Gastrocnemius medialis (tissue), 4 donors: Measurements from ENCODE around the gene PRAMEF2. TPM values are rescaled to one million over a fixed set of nuclear protein-coding genes. Genes with fewer than 3 reads are reported as not detected.
"Not testable (repeated sequence)": the region's sequence is repeated elsewhere in the genome, so short reads cannot be mapped to it uniquely, and the experiment has no call there.

Experiments used
- ATAC-seq, 2 donors: fragments of 150-250 bp; one replicate each; pipeline ENCODE4 v1.9.1; 2016
- DNase-seq, 2 donors: peaks; one replicate each; pipeline ENCODE4 v3.0.0-alpha.2; 2019
- H3K27ac ChIP-seq, 4 donors: fragments of 200-600 bp; sonication (generic); 1 replicate in 1 of 4; 2 replicates in 3 of 4; pipeline ENCODE4 v1.5.1; 2016 to 2018; ENCODE audit warnings: mild to moderate bottlenecking in 2 of 4, moderate library complexity in 1 of 4
- H3K27me3 ChIP-seq, 3 donors: fragments of 200-600 bp; sonication (generic) in 2 of 3; 1 replicate in 1 of 3; 2 replicates in 2 of 3; pipeline versions ENCODE4 v1.5.1 to v1.6.0; 2016 to 2019; ENCODE audit warnings: mild to moderate bottlenecking in 1 of 3, moderate library complexity in 1 of 3
- H3K36me3 ChIP-seq, 2 donors: fragments of 200-600 bp; sonication (generic) in 1 of 2; one replicate each; pipeline ENCODE4 v1.5.1; 2017 to 2018
- H3K4me1 ChIP-seq, 2 donors: fragments of 200-600 bp; sonication (generic) in 1 of 2; one replicate each; pipeline ENCODE4 v1.5.1; 2016 to 2017; ENCODE audit warnings: mild to moderate bottlenecking in 2 of 2
- H3K4me3 ChIP-seq, 4 donors: fragments of 200-600 bp; sonication (generic) in 3 of 4; 1 replicate in 1 of 4; 2 replicates in 3 of 4; pipeline ENCODE4 v1.5.1; 2016 to 2019; ENCODE audit warnings: mild to moderate bottlenecking in 2 of 4
- H3K9me3 ChIP-seq, 3 donors: fragments of 200-600 bp; sonication (generic) in 2 of 3; 1 replicate in 1 of 3; 2 replicates in 2 of 3; pipeline ENCODE4 v1.5.1; 2016 to 2019
- POLR2A ChIP-seq, 2 donors: fragments of 450-650 bp; IDR thresholded peaks; one replicate each; pipeline ENCODE4 v1.6.1; 2017; ENCODE audit warnings: antibody characterized with exemption in 2 of 2, mild to moderate bottlenecking in 2 of 2, moderate library complexity in 2 of 2
- in situ Hi-C, 4 donors: fragments of 200-750 bp; cut with MboI; loops; one replicate each; pipeline versions ENCODE4 v1.15.0 to v1.8.0; 2017; ENCODE audit warnings: low sequenced_read_pairs in 4 of 4
- intact Hi-C: fragments of 100-400 bp; cut with DNase I; formaldehyde crosslinking; loops from one replicate; pipeline ENCODE4 v1.15.1; 2023; ENCODE audit warnings: low total_unique reads
- total RNA-seq, 4 donors: library from RNA; depleted of rRNA; stranded (reverse); fragments of >200 nt; gene quantifications; one replicate each; pipeline versions ENCODE4 v1.1.0 to v1.2.3, GENCODE V29; 2016
- TF ChIP-seq, protein P1 (sequence below), 5 experiments: fragments of 450-650 bp in 3 of 5; fragments of 200-600 bp in 2 of 5; sonication (generic) in 2 of 5; IDR thresholded peaks in 4 of 5; conservative IDR thresholded peaks in 1 of 5; 1 replicate in 4 of 5; 2 replicates in 1 of 5; pipeline ENCODE4 v1.5.1; 2016 to 2019; ENCODE audit warnings: antibody characterized with exemption in 5 of 5, mild to moderate bottlenecking in 3 of 5, moderate library complexity in 3 of 5

Gene PRAMEF2
- total RNA-seq, 4 donors from 2014 or later = not detected

DNA sequence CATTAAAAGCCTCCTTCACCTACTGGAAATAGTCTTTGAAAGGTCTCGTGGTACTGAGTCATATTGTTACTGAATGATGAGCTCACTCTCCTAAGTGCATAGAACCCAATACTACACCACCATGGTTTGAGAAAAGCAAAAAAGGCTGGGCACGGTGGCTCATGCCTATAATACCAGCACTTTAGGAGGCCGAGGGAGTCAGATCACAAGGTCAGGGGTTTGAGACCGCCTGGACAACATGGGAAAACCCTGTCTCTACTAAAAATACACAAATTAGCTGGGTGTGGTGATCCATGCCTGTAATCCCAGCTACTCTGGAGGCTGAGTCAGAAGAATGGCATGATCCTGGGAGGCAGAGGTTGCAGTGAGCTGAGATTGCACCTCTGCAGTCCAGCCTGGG is 5.1 kb upstream of the PRAMEF2 start:
- in situ Hi-C loops = no loop called here
- no peak for ATAC-seq
- H3K27me3 ChIP-seq = no peaks in the 10 kb centered on the region
- intact Hi-C loops = no loop called here
- H3K4me1 ChIP-seq = no peaks in the 10 kb centered on the region
- no peak overlapping the region for H3K27ac ChIP-seq
- H3K9me3 ChIP-seq = no peaks in the 10 kb centered on the region
- TF ChIP-seq POLR2A (IDR thresholded peaks at IDR 0.05) = no peak
- TF ChIP-seq, protein P1, sequence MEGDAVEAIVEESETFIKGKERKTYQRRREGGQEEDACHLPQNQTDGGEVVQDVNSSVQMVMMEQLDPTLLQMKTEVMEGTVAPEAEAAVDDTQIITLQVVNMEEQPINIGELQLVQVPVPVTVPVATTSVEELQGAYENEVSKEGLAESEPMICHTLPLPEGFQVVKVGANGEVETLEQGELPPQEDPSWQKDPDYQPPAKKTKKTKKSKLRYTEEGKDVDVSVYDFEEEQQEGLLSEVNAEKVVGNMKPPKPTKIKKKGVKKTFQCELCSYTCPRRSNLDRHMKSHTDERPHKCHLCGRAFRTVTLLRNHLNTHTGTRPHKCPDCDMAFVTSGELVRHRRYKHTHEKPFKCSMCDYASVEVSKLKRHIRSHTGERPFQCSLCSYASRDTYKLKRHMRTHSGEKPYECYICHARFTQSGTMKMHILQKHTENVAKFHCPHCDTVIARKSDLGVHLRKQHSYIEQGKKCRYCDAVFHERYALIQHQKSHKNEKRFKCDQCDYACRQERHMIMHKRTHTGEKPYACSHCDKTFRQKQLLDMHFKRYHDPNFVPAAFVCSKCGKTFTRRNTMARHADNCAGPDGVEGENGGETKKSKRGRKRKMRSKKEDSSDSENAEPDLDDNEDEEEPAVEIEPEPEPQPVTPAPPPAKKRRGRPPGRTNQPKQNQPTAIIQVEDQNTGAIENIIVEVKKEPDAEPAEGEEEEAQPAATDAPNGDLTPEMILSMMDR (IDR thresholded peaks at IDR 0.05 in 4 of 5, conservative IDR thresholded peaks at IDR 0.05 in 1 of 5) = no peak
- no peak for DNase-seq
- H3K36me3 ChIP-seq = no peaks in the 10 kb centered on the region
- H3K4me3 ChIP-seq = no peak overlapping the region

DNA sequence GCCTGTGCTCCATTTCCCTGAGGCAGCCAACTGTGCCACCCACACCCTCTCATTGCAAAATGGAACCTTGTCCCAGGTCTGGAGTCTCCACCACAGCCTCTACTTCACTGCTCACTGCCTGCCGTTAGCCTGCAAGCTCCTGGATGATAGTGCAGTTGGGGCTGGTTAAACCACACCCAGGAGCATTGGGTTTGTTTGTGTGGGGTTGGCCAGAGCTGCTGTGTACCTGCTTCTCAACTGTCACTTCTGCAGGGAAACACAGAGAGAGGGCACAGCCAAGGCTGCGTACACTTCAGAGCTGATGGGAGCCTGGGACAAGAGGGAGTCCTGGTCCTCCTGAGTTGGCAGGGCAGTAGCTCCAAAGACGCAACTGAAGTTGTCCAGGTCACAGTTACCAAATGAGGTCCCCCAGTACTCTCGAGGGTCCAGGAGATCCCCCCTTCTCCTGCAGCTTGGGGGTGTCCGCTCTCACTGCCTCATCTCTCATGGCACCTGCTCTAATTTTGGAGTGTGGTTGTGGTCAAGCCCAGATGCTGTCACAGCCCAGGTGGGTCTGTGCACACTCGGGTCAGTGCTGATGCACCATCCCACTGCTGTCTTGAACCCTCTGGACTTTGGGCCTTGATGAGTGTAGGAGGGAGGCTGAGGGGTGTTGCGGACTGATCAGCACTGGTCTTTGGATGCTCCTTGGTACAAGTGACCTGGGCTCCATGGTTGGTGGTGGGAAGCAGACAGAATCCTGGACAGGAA is 6.4 kb downstream of the PRAMEF2 start:
- intact Hi-C loops, H3K4me3 ChIP-seq, DNase-seq: not testable (repeated sequence)

DNA sequence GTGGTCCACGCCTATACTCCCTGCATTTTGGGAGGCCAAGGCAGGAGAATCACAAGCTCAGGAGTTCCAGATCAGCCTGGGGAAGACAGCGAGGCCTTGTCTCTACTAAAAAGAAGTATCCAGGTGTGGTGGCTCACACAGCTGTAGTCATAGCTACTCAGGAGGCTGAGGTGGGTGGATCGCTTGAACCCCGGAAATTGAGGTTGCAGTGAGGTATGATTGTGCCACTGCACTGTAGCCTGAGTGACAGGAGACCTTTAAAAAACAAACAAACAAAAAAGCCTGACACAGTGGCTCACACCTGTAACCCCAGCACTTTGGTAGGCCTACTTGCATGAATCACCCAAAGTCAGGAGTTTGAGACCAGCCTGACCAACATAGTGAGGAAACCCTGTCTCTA is 21.6 kb downstream of the PRAMEF2 start:
- ATAC-seq, H3K9me3 ChIP-seq, H3K4me3 ChIP-seq, H3K4me1 ChIP-seq, in situ Hi-C loops, intact Hi-C loops, H3K27ac ChIP-seq, H3K27me3 ChIP-seq, H3K36me3 ChIP-seq, DNase-seq: not testable (repeated sequence)

More for the DNA sequence above, 6.4 kb downstream of the PRAMEF2 start:
- H3K36me3 ChIP-seq, H3K27ac ChIP-seq, ATAC-seq, in situ Hi-C loops, H3K27me3 ChIP-seq, H3K9me3 ChIP-seq, H3K4me1 ChIP-seq: not testable (repeated sequence)

DNA sequence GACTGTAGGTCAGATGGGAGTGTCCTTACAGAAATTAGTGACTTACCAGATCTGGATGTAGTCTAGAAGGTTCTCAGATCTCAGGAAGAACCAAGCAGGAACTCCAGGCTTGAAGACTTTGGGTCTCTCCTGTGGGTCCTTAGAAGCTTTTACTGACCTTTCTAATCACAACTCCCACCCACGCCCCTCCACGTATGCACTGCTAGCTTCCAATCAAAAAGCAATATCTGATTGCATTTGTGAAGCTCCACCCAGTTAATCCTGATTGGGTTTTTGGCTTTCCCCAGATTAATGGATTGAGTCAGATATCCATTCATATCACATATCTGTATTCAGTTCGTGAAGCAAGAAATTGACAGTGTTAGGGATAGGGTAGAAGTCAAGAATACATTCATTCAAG is 29.2 kb downstream of the PRAMEF2 start, which contains the start of gene PRAMEF4:
PRAMEF4 (minus strand) TSS at position 101 of the 400 bp plus-strand sequence. CDS start 2,807 bp downstream, outside the sequence.
- H3K9me3 ChIP-seq, intact Hi-C loops, H3K4me1 ChIP-seq, DNase-seq, H3K36me3 ChIP-seq, ATAC-seq, in situ Hi-C loops, H3K27me3 ChIP-seq, H3K4me3 ChIP-seq, H3K27ac ChIP-seq: not testable (repeated sequence)

DNA sequence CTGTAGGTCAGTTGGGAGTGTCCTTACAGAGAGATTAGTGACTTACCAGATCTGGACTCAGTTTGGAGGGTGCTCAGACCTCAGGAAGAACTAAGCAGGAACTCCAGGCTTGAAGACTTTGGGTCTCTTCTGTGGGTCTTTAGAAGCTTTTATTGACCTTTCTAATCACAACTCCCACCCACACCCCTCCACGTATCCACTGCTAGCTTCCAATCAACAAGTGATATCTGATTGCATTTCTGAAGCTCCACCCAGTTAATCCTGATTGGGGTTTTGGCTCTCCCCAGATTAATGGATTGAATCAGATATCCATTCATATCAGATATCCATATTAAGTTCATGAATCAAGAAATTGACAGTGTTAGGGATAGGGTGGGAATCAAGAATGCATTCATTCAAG is 41.3 kb downstream of the PRAMEF2 start, which contains the start of gene PRAMEF10:
PRAMEF10 (minus strand) TSS at position 101 of the 400 bp plus-strand sequence. CDS start 2,423 bp downstream, outside the sequence.
- H3K27me3 ChIP-seq, H3K4me1 ChIP-seq, H3K4me3 ChIP-seq, ATAC-seq, DNase-seq, H3K9me3 ChIP-seq, H3K27ac ChIP-seq, in situ Hi-C loops, H3K36me3 ChIP-seq, intact Hi-C loops: not testable (repeated sequence)

DNA sequence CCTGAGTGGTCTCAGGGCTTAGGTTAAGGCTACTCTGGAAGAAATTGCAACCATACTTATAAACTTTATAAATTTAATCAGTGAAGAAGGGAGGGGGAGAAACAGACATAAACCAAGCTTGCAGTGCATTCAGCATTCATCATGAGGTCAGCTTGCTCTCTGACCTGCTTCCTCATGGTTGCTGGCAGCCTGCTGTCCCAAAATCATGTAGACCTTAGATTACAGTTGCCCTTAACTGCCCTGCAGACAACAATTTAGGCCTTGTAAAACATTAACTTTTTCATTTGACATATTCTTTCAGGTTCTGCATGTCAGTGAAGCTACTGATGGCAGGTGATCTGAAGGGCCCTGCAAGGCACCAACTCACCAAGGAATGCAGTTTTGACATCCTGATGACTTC is 42.3 kb downstream of the PRAMEF2 start:
- H3K9me3 ChIP-seq, H3K4me3 ChIP-seq, H3K4me1 ChIP-seq, intact Hi-C loops, H3K27me3 ChIP-seq, DNase-seq, ATAC-seq, H3K36me3 ChIP-seq, H3K27ac ChIP-seq, in situ Hi-C loops: not testable (repeated sequence)

DNA sequence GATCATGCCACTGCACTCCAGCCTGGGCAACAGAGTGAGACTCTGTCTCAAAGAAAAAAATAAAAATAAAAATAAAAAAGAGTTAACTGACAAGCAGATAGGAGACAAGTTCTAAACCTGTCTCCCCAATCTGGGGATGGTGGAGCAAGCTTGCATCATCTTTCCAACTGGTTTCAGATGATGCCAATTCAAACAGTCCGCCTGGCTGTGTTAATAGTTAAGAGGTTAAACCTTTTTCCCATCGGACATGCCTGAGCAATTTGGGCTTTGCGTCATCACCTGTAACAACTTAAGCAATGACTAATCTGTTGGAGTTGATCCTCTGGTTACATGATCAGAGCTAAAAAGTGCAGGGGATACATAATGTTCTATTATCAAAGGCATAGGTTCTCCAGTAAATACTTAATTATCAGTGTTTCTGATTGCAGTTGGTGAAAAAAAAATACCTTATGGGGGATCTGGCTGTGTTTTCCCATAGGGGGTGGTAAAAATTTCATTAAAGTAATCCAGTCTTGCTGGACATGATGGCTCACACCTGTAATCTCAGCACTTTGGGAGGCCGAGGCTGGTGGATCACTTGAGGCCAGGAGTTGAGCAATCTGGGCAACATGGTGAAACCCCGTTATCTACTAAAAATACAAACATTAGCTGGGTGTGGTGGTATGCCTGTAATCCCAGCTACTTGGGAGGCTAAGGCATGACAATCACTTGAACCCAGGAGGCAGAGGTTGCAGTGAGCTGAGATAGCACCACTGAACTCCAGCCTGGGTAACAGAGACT is 47.1 kb downstream of the PRAMEF2 start:
- intact Hi-C loops, H3K27ac ChIP-seq, H3K4me1 ChIP-seq, ATAC-seq, DNase-seq, H3K27me3 ChIP-seq, H3K9me3 ChIP-seq, in situ Hi-C loops, H3K36me3 ChIP-seq, H3K4me3 ChIP-seq: not testable (repeated sequence)

Other genes with a start within 250 kb of the PRAMEF2 start
- gene DHRS3, start 238.9 kb upstream of the PRAMEF2 start, total RNA-seq = 100 to 1,000 TPM in 1 of 4 donors, 10 to 100 TPM in 3; 28.5 to 108 (median 67.0) TPM
- gene AADACL4, start 213.0 kb upstream of the PRAMEF2 start, total RNA-seq = not detected
- gene AADACL3, start 141.0 kb upstream of the PRAMEF2 start, total RNA-seq = not detected
- not detected for gene CFAP107, start 110.9 kb upstream of the PRAMEF2 start, total RNA-seq
- gene PRAMEF12, start 83.3 kb upstream of the PRAMEF2 start, total RNA-seq = not detected
- not detected for gene PRAMEF1, start 65.7 kb upstream of the PRAMEF2 start, total RNA-seq
- gene PRAMEF11, start 25.7 kb upstream of the PRAMEF2 start, total RNA-seq = not detected
- not detected for gene HNRNPCL1, start 8.4 kb upstream of the PRAMEF2 start, total RNA-seq
- gene PRAMEF4, start 29.1 kb downstream of the PRAMEF2 start, total RNA-seq = not detected
- not detected for gene PRAMEF10, start 41.2 kb downstream of the PRAMEF2 start, total RNA-seq
- not detected for gene PRAMEF7, start 59.5 kb downstream of the PRAMEF2 start, total RNA-seq
- gene PRAMEF6, start 90.5 kb downstream of the PRAMEF2 start, total RNA-seq = not detected
- not detected for gene PRAMEF27, start 199.5 kb downstream of the PRAMEF2 start, total RNA-seq
- gene HNRNPCL3, start 203.7 kb downstream of the PRAMEF2 start, total RNA-seq = not detected
- not detected for gene PRAMEF25, start 213.7 kb downstream of the PRAMEF2 start, total RNA-seq